H1 (cell line): ENCODE measurements around the gene KRT5. TPM values are rescaled to one million over a fixed set of nuclear protein-coding genes. Genes with fewer than 3 reads are reported as not detected.

ENCODE experiments used
- BCL11A ChIP-seq, 2 experiments: IDR thresholded peaks; one replicate each; pipeline ENCODE4 v1.6.1; 2011; ENCODE audit warnings: low read depth in 2 of 2, low read length in 2 of 2, mild to moderate bottlenecking in 2 of 2
- CHD1 ChIP-seq: IDR thresholded peaks from 2 replicates; pipeline ENCODE4 v1.6.1; 2012; ENCODE audit warnings: low read depth, low read length, improper control_type of control experiment
- GTF2F1 ChIP-seq: IDR thresholded peaks from 2 replicates; pipeline ENCODE4 v1.6.1; 2012; ENCODE audit warnings: low read depth, low read length, improper control_type of control experiment, borderline replicate concordance
- KDM1A ChIP-seq: fragments of 200-600, 300-600 bp; sonication (generic); IDR thresholded peaks from 2 replicates; pipeline ENCODE4 v1.7.1; 2016; ENCODE audit warnings: mild to moderate bottlenecking, low read length, borderline replicate concordance
- RNF2 ChIP-seq: fragments of 200-900, 300-1000 bp; sonication (generic); IDR thresholded peaks from 2 replicates; pipeline ENCODE4 v1.7.1; 2016; ENCODE audit warnings: borderline replicate concordance, low read depth, mild to moderate bottlenecking, antibody characterized with exemption, low read length; ENCODE audit not compliant: poor library complexity, severe bottlenecking; ENCODE audit errors: missing control alignments
- RXRA ChIP-seq: IDR thresholded peaks from 2 replicates; pipeline ENCODE4 v1.6.1; 2011; ENCODE audit warnings: low read depth, mild to moderate bottlenecking, low read length, moderate library complexity; ENCODE audit not compliant: insufficient read depth
- SIX5 ChIP-seq: IDR thresholded peaks from 2 replicates; pipeline ENCODE4 v1.6.1; 2011; ENCODE audit warnings: mild to moderate bottlenecking, low read depth, low read length
- SRF ChIP-seq: IDR thresholded peaks from 2 replicates; pipeline ENCODE4 v1.6.1; 2011; ENCODE audit warnings: mild to moderate bottlenecking, low read depth, low read length, moderate library complexity
- polyA plus RNA-seq, 7 experiments: library from polyadenylated mRNA; depleted of rRNA in 3 of 7; stranded (reverse) in 5 of 7; unstranded in 2 of 7; fragments of >200 nt in 5 of 7; fragments of 200-250 nt in 2 of 7; gene quantifications; 1 replicate in 5 of 7; 2 replicates in 1 of 7; 4 replicates in 1 of 7; pipeline versions ENCODE4 v1.2.1 to v1.2.3, GENCODE V29; 2011 to 2013; ENCODE audit warnings: missing spikeins in 2 of 7, mixed read lengths in 2 of 7
- total RNA-seq: library from RNA; stranded (reverse); fragmentation: NEBNext Ultra II Directional; extraction: Animal tissue kit (Norgen Biotek cat#: 25700); gene quantifications from 2 replicates; pipeline ENCODE4 v1.2.1, GENCODE V29; 2021

The KRT5 gene
- total and polyA plus RNA-seq, 2 of the 8 experiments (the other 6 are each of a cell fraction or from before 2014, with no cell fraction given) = 0.18 TPM; not detected in 1

GRCh38 chr12:52508211-52508610 lies 12.0 kb downstream of the KRT5 start (continued):
- TF ChIP-seq RNF2 (no peak), RXRA (no peak), KDM1A (no peak), GTF2F1 (no peak), SIX5 (no peak), CHD1 (no peak), SRF (no peak), BCL11A (IDR thresholded peaks at IDR 0.05; ENCODE audit: low read depth in 2 of 2, low read length in 2 of 2) (no peak)
- TF ChIP-seq, all 59 proteins: peak for 0
